ENCODE results near the gene SHROOM3. TPM values are rescaled to one million over a fixed set of nuclear protein-coding genes. Genes with fewer than 3 reads are reported as not detected.
"Not testable (repeated sequence)": the region's sequence is repeated elsewhere in the genome, so short reads cannot be mapped to it uniquely, and the experiment has no call there.

The SHROOM3 gene
- total and polyA plus RNA-seq, 2 experiments from 2014 or later, result 11.3 to 73.5 TPM

DNA sequence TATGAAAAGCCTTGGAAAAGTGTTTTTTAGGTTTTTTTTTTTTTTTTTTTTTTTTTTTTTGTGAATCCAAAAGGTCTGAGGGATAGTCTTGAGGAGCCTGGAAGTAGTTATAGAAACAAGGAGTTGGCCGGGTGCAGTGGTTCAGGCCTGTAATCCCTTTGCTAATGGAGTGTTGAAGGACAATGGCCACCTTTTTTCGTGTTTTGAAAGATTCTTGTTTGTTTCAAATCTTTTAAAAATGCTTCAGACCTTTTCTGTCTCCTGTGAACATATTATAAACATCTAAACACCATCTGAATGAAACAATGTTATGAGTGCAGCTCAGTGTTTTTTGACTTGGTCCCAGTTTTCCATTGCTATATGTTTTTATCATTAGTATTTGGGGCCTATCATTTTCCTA lies 285.1 kb downstream of the SHROOM3 start (continued):
- no peak for TF ChIP-seq ZNF462 (CRISPR knock-in tag; IDR thresholded peaks at IDR 0.05)
- TF ChIP-seq ZNF331 (CRISPR knock-in tag; IDR thresholded peaks at IDR 0.05; ENCODE audit: low read depth), result no peak
- no peak for TF ChIP-seq EZH2 (IDR thresholded peaks at IDR 0.05; ENCODE audit: low read depth, unreplicated experiment)
- no peak for TF ChIP-seq EZH2phosphoT487 (IDR thresholded peaks at IDR 0.05; ENCODE audit: unreplicated experiment)

GRCh38 chr4:76722146-76722545 lies 287.1 kb downstream of the SHROOM3 start:
- H3K27ac ChIP-seq (ENCODE audit: low read depth); H4K20me1 ChIP-seq (replicated peaks; ENCODE audit: insufficient read depth); H2AFZ ChIP-seq; H3K27ac Mint-ChIP-seq; H3K27me3 Mint-ChIP-seq (ENCODE audit: insufficient read depth, low read depth, poor library complexity); H3F3A ChIP-seq (replicated peaks; ENCODE audit: low read depth); DNase-seq (ENCODE audit: low spot score); H3K27me3 ChIP-seq (ENCODE audit: insufficient read depth); H3K4me3 Mint-ChIP-seq; H3K4me3 ChIP-seq; H3K9me2 ChIP-seq (ENCODE audit: insufficient read depth); H3K36me3 ChIP-seq (ENCODE audit: insufficient read depth); H3K9me3 Mint-ChIP-seq; H3K4me2 ChIP-seq; ATAC-seq: not testable (repeated sequence)
- H3K79me2 ChIP-seq (replicated peaks; ENCODE audit: insufficient read depth), result peaks cover 64% of the 10 kb centered on the region
- H3K4me1 Mint-ChIP-seq, result peaks cover 51% of the 10 kb centered on the region
- peaks cover 56% of the 10 kb centered on the region for H3K4me1 ChIP-seq (ENCODE audit: insufficient read depth)
- peaks cover 11% of the 10 kb centered on the region for H3K36me3 Mint-ChIP-seq (ENCODE audit: low read depth)

DNA sequence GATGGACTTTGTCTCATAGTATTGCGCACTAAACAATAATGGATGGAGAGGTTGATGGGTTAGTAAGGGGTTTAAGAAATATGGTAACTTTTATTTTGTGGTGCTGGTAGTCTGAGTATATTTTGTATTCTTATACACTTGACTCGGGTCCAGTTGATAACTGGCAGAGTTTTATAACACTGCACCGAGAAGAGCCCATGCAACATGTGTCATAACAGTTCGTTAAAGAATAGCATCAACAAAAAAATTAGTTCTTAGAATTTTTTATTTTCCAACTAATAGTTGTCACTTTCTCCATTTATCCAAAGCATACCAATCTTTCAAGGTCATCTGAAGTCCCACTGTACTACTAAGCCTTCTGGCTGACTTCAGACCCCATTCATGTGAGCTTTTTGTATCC lies 287.8 kb downstream of the SHROOM3 start:
- Histone ChIP-seq H3K27me3 (ENCODE audit: insufficient read depth) (no peaks in the 10 kb centered on the region), H3K4me3 (no peak overlapping the region), H4K20me1 (replicated peaks; ENCODE audit: insufficient read depth) (0 out of 2 replicates have a peak, but pooled peaks cover 3% of the 10 kb centered on the region), H2AFZ (no peak overlapping the region), H3K4me2 (no peak overlapping the region), H3K27ac (ENCODE audit: low read depth) (no peak overlapping the region), H3F3A (replicated peaks; ENCODE audit: low read depth) (no peaks in the 10 kb centered on the region), H3K9me2 (ENCODE audit: insufficient read depth) (no peaks in the 10 kb centered on the region), H3K4me1 (ENCODE audit: insufficient read depth) (peaks cover 50% of the 10 kb centered on the region), H3K36me3 (ENCODE audit: insufficient read depth) (no peaks in the 10 kb centered on the region), H3K79me2 (replicated peaks; ENCODE audit: insufficient read depth) (peaks cover 58% of the 10 kb centered on the region)
- Mint-ChIP-seq H3K27ac (0 out of 2 replicates have a peak overlapping the region, but pooled peaks have one; percentile 64), H3K36me3 (ENCODE audit: low read depth) (peaks cover 11% of the 10 kb centered on the region), H3K27me3 (ENCODE audit: insufficient read depth, low read depth, poor library complexity) (no peaks in the 10 kb centered on the region), H3K9me3 (no peaks in the 10 kb centered on the region), H3K4me3 (no peak overlapping the region), H3K4me1 (peaks cover 49% of the 10 kb centered on the region)
- DNase-seq (ENCODE audit: low spot score), result no peak
- no peak for ATAC-seq
- TF ChIP-seq EZH2 (IDR thresholded peaks at IDR 0.05; ENCODE audit: low read depth, unreplicated experiment) (no peak), ETS1 (IDR thresholded peaks at IDR 0.05) (no peak), EZH2phosphoT487 (IDR thresholded peaks at IDR 0.05; ENCODE audit: unreplicated experiment) (no peak), POLR2AphosphoS5 (IDR thresholded peaks at IDR 0.05; ENCODE audit: low read depth) (no peak), ZNF331 (CRISPR knock-in tag; IDR thresholded peaks at IDR 0.05; ENCODE audit: low read depth) (no peak), CREB1 (CRISPR knock-in tag; IDR thresholded peaks at IDR 0.05; ENCODE audit: low read depth) (no peak), JUNB (IDR thresholded peaks at IDR 0.05; ENCODE audit: unreplicated experiment) (no peak), REST (IDR thresholded peaks at IDR 0.05; ENCODE audit: unreplicated experiment) (no peak), NANOG (IDR thresholded peaks at IDR 0.05; ENCODE audit: borderline replicate concordance) (no peak)

Data from GM23338 (cell line).